NCI-H748 treated with DMSO at 0.1 percent for 48 hours (cell line): ENCODE data around the gene ZER1.
A peak's percentile ranks its signal among the peaks of the same experiment; 100 is the strongest.

Experiments
- DNase-seq: peaks from one replicate; lab custom pipeline; 2025; lab: John Stamatoyannopoulos, UW

The ZER1 gene

DNA sequence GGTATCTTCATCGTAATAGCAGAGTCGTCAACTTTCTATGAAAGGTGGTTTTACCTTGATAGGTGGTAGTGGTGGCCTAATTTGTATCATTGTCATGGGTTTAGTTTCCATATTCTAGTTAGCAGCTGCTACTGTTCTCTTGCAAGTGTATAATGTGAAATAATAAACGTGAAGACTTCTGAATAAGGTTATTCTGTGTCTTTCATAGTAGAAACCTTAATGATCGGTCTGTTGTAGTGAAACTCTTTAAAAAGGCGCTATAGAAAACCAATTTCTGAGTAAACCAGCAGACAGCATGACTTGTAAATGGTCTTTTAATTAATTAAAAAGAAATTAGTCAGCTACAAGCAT lies 81.1 kb downstream of the ZER1 start:
- no peak for DNase-seq

DNA sequence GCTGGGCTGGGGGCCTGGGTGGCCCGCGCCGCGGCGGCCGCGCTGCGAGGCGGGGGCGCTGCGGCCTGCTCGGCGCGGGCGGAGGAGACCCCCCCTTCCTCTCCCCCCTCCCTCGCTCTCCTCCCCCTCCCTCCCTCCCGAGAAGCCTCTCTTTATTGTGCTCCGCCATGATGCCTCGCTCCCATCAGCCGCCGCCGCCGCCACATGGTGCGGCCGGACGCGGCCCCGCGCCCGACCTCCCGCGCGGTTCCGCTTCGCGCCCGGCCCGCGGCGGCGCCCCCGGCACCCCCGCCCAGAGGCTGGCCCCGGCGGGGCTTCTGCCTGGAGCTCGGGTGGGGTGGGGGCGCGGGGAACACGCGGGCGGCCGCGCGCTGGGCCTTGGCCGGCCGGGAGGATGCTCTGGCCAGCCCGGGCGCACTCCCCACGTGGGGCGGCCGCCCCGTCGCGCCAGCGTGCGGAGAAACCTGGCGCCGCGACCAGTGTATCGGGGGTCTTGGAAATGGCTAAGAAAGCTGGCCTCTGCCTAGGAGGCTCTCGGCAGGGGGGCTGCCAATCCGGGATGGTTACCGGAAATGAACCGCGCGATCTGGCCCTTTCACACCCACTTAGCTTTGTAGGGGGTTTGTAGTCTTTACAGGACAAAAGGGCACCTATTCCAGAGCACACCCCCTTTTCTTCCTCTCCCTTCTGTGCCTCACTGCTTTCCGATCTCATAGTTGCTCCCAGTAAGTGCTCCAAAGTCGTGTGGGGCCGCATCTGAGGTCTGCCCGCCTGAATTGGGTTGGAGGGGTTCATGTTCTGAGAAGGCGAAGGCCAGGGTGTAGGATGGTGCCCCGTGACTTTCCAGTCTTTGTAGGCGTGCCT lies 81.7 kb downstream of the ZER1 start:
- no peak for DNase-seq

DNA sequence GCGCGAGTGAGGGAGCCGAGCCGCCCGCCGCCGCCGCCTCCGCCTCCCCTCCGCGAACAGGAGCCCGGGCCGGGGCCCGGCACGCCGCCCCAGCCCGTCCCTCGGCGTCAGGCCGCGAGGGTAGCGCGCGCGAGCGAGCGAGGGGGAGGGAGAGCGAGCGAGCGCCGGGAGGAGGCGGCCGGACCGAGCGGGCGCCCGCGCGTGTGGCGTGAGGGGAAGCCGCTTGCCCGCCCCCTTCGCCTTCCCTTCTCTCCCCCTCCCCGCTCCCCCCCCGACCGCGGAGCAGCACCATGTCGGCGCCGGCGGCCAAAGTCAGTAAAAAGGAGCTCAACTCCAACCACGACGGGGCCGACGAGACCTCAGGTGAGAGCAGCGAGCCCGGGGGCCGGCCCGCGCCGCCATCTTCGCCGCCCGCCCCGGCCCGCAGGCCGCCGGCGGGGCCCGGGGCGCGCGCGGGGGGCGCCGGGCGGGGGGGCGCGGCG lies 82.4 kb downstream of the ZER1 start:
- no peak for DNase-seq

DNA sequence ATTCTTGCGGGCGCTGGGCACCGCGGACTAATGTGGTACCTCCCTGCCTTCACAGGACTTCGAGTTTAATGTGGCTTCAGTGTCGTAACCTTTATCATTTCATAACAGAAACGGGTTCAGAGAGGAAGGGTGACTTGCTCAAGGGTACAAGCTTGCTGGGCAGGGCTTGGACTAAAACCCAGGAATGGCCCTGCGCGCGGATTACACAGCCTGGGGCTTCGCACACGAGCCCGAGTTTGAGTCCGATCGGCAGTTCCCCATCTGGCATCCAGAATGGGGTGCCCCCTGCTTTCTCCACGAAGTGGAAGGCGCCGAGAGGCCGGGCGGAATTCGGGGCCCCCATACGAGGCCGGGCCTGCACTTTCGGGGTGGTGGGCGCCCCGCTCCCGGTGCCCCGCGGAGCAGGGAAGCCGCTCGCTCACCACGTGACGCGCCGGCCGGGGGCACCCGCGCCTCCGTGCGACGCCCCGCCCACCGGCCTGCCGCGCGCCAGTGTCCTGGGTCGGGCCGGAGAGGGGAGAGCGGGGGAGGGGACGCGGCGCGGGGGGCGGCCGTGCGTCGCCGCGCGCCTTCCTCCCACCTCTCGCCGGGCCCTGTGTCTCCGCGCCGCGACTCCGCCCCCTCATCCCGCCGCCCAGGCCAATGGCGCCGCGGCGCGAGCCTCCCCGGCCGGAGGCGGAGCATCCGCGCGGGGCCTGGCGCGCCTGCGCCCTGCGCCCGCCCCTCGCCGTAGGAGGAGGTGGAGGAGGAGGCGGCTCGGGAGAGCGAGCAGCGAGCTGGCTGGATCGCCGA lies 83.0 kb downstream of the ZER1 start, which contains the start of gene SET:
Gene SET, plus strand, starts transcription at position 722 of the 792 bp plus-strand sequence. CDS start 361 bp downstream, outside the sequence.
- peak; percentile 85 for DNase-seq

DNA sequence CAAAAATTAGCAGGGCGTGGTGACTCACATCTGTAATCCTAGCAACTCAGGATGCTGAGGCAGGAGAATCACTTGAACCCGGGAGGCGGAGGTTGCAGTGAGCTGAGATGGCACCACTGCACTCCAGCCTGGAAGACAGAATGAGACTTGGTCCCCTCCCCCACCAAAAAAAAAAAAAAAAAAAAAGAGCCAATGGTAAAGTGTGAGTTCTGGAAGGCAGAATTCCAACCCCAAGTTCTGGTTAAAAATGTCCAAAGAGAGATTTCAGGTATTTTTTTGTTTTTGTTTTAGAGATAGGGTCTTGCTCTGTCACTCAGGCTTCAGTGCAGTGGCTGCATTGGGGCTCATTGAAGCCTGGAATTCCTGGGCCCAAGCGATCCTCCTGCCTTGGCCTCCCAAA lies 84.3 kb downstream of the ZER1 start:
- DNase-seq: no peak

DNA sequence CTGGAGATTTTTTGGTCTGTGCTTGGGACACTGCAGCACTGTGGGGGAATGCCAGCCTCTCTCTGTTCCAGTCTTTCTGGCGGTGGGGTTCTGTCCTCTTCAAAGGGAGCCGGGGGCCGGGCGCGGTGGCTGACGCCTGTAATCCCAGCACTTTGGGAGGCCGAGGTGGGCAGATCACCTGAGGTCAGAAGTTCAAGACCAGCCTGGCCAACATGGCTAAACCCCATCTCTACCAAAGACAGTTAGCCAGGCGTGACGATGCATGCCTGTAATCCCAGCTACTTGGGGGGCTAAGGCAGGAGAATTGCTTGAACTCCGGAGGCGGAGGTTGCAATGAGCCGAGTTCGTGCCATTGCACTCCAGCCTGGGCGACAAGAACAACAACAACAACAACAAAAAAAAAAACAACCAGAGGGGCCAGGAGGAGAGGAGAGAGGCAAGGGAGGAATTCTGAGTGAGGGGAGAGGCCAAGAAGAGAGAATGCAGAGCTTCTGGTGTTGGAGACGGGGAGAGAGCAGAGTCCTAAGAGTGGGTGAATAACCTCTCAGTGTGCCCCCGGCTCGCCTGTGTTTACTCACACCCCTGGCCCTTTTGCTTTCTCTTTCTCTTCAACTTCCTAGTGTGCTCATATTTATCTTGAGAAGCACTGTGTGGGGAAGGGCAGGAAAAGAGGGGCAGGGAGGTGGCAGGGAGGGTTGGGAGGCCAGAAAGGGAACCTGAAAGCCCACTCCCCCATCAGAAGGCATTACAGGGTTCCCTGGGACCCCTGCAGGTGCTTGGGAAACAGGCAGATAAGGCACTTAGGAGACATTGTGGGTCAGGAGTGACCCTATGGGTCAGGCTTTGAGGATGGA lies 85.9 kb downstream of the ZER1 start:
- DNase-seq: no peak

DNA sequence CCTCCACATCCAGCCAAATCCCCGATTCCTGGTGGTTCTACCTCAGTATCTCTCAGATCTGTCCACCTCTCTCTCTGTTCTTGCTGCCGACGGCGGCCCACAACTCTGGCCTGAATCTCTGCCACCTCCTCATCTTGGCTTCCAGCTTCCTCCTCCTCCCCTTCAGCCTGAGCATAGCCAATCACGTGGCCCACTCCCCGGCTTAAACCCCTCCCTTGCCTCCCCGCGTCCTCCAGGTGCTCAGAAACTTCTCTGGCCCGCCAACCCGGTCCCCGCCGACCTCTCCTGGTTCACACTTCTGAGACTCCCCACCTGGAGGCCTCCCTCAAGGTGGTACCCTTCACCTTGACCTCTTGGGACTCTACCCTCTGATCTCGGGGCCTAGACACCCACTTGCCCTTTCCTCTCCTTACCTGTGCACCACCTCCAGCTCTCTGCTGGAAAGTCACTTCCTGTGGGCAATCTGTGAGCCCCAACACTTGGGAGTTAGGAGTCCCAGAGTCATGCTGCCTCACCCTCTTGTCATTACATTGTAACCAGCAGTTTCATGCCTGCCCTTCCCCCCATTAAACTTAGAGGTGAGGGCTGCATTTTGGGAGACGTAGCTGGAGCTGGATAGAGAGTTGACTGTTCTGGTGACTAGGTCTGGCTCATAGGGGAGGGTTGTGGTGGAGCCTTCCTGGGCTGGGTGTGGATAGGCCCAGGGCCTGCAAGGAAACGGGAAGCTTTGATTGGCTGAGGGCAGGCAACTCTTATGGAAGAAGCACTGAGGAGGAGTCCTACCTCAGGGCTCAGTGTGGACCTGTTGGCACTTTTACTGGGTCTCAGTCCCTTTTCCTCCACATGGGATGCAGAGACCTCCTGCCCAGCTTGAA lies 87.2 kb downstream of the ZER1 start:
- DNase-seq: no peak

DNA sequence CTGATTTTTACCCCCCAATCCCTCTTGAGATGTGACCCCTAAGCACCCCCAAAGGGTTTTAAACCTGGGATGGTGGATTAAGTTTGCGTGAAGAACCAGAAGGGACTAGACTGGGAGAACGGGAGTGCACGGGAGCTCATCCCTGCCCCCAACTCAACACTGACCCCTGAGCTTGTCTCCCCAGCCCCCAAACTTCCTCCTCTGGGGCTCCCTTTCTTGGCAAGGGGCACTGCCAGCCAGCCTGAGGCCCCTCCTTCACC lies 87.7 kb downstream of the ZER1 start:
- DNase-seq: no peak

DNA sequence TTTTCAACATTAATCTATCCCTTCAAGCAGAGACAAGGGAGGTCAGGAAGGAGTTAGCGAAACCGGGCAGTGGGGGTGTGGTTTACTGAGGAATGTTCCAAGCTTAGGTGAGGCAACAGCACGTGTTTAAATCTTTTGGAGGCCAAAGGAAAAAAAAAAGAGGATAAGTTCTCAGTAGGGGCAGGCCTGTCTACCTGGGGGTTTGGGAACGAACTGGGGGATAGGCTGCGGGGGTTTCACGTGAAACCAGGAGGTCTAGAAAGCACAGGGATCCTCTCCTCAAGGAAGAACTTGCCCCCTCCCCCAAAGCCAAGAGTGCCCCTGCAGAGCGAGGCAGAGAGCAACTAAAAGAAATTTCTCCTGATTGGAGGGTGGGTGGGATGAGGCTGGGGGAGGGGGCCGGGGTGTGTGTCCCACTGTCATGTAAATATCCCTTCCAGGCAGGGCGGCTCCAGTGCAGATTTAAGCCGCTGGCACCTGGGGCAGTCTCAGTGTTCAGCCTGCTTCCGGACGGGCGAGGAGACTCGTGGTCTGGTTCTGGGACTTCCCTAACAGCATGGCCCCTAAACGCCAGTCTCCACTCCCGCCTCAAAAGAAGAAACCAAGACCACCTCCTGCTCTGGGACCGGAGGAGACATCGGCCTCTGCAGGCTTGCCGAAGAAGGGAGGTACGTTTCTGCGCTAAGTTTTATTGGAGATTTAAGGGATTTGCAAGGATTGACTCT lies 88.2 kb downstream of the ZER1 start:
- no peak for DNase-seq
